AG10803 (cell line): ENCODE results near the gene CMC2.

Source experiments
- DNase-seq: peaks from one replicate; pipeline ENCODE4 v3.0.0; 2010; ENCODE audit warnings: low read depth
- H3K4me3 ChIP-seq: 2 replicates; pipeline ENCODE4 v1.5.1; 2011; ENCODE audit warnings: mild to moderate bottlenecking, low read length, control low read depth
- TF ChIP-seq, protein P1 (sequence below): conservative IDR thresholded peaks from 2 replicates; pipeline ENCODE4 v1.5.1; 2011; ENCODE audit warnings: mild to moderate bottlenecking, low read length, control low read depth, inconsistent platforms

Gene CMC2

DNA sequence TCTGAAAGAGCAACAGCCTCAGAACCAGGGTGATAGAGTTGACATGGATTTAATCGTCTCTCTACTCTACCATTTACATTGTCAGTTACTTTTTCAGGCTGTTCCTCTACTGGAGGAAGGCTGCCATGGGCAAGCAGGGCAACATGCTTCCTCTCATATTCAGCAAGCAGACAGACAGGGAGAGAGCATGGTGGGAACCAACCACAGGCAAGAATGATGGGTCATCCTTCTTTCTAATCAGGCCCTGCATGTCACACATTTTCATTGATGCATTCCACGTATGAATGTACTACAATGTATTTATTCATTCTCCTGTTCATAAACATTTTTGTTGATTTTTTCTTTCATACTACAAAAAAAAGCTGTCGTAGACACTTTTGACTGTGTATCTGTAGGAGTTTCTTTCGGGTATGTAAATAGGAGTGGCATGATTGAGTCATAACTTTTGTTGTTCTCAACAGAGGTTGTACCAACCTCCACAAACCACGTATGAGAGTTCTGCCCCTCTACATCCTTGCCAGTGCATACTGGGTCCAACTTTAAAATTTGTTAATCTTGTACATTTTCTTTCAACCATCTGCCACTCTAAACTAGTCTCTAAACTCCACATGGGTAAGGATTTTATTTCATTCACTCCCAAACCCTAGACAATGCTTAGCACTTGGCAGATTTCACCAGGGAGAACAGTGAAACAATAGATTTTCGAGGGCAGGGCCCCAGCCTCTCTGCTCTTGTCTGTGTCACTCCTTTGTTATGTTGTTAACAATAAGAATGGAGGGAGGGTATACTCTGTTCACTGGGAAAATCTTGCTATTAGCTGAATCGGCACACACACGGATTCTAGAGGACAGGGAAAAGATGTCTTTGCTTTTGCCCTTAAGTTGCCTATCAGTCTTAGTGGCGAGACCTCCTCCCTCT, 58.7 kb downstream of the CMC2 start:
- H3K4me3 ChIP-seq, result no peak overlapping the region
- no peak for DNase-seq
- TF ChIP-seq, protein P1, sequence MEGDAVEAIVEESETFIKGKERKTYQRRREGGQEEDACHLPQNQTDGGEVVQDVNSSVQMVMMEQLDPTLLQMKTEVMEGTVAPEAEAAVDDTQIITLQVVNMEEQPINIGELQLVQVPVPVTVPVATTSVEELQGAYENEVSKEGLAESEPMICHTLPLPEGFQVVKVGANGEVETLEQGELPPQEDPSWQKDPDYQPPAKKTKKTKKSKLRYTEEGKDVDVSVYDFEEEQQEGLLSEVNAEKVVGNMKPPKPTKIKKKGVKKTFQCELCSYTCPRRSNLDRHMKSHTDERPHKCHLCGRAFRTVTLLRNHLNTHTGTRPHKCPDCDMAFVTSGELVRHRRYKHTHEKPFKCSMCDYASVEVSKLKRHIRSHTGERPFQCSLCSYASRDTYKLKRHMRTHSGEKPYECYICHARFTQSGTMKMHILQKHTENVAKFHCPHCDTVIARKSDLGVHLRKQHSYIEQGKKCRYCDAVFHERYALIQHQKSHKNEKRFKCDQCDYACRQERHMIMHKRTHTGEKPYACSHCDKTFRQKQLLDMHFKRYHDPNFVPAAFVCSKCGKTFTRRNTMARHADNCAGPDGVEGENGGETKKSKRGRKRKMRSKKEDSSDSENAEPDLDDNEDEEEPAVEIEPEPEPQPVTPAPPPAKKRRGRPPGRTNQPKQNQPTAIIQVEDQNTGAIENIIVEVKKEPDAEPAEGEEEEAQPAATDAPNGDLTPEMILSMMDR, result no peak

DNA sequence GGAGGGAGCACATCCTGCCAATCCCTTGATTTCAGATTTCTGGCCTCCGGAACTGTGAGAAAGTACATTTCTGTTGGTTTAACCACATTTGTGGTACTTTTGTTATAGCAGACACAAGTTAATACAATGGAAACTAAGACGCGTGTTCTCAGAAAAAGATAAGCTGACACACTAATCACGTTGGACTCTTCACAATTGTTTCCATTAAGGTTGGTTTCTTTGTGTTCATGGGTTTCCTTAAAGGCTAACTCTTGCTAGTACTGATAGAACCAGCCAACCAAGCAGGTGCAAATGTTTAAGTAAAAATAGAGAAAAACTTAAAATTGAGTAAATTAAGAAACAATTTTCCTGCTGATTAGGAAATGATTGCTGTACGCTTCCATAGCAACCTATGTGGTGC, 59.4 kb downstream of the CMC2 start:
- TF ChIP-seq, protein P1, result no peak
- H3K4me3 ChIP-seq, result no peak overlapping the region
- DNase-seq, result no peak

GRCh38 chr16:80946481-80946880, 60.2 kb downstream of the CMC2 start:
- TF ChIP-seq, protein P1, result no peak
- peak; percentile 17 for DNase-seq
- H3K4me3 ChIP-seq, result no peak overlapping the region

DNA sequence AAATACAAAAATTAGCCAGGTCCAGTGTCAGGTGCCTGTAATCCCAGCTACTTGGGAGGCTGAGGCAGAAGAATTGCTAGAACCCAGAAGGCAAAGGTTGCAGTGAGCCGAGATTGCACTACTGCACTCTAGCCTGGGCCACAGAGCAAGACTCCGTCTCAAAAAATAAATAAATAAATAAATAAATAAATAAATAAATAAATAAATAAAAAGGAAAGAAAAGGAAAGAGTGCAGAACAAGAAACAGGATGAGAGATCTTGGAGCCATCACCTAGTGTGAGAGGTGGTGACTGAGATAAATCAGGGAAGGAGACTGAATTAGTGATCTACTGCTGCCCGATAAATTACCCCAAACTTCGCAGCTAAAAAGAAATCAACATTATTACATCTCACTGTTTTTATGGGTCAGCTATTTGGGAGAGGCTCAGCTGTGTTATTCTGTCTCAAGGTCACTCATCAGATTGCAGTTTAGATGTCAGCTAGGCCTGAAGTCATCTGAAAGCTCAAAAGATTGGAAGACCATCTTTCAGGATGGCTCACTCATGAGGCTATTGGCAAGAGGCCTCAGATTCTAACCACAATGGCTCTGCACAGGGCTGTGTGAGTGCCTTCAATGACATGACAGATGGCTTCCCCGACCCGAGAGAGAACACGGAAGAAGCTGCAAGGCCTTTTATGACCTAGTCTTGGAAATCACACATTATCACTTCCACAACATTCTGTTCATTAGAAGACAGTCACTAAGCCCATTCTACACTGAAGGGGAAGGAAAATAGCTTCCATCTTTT, 66.4 kb downstream of the CMC2 start:
- no peak overlapping the region for H3K4me3 ChIP-seq
- TF ChIP-seq, protein P1, result no peak
- peak; percentile 67 for DNase-seq

DNA sequence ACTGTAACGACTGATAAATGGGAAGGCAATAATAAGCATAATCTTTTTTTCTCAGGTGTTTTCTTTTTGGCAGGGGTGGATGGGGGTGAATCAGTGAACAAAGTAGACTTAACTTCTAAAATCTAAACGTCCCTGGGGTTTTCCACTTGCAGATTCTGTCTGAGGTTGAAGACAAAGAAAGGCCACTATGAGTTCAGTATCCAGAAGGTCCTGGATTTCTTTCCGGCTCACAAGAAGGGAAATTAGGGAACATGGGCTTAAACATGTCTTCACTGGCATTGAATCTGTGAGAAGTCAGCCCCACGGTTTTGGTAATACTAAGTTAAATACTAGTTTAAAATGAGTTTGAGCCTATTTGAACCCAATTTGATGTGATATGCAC, 67.8 kb downstream of the CMC2 start:
- TF ChIP-seq, protein P1, result no peak
- peak overlapping the region; percentile 45 for H3K4me3 ChIP-seq
- DNase-seq, result no peak

DNA sequence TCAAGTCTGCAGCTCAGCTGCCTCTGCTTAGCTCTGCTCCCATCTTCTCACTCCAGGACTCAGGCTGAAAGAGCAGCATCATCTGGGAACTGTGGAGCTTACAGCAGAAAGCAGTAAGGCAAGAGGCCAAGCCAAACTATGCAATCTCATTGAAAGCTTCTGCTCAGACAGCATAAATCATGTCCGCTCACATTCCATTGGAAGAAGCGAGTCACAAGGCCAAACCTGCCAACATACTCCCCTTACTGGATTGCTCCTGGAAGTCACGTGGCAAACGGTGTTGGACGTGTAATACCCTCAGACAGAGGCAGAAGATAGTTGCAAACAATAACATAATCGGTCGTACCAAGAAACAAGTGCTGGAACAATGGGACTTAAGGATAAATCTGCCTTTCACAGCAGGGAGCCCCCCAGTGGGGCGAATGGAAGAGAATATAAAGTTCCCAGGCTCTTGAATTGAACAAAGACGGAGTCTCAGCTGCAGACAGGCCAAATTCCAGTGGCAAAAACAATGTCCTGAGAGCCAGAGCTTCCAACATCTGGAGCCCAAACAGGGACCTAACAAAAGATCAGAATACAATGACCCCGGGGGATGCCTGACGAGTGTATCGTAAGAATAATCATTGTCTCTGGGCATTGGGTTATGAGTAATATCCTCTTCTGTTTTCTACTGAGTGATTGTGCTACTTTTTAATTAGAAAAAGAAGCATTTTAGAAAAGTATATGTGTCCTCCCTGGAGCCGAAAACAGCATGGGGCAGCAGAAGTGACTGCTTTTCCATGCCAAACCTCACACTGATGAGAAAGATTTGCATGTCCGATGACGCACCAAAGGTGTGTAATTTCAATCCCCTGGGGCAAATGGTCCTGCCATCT, 68.4 kb downstream of the CMC2 start:
- DNase-seq, result peak; percentile 100
- H3K4me3 ChIP-seq, result peak overlapping the region; percentile 45
- TF ChIP-seq, protein P1, result no peak; the same call in 1 of the 2 replicates
